Brain pericyte (primary cell): ENCODE results near the gene PLEKHG3.

Experiments
- DNase-seq: peaks from one replicate; pipeline ENCODE4 v3.0.0-alpha.2; 2012; ENCODE audit warnings: low read depth, low spot score

Gene PLEKHG3

DNA sequence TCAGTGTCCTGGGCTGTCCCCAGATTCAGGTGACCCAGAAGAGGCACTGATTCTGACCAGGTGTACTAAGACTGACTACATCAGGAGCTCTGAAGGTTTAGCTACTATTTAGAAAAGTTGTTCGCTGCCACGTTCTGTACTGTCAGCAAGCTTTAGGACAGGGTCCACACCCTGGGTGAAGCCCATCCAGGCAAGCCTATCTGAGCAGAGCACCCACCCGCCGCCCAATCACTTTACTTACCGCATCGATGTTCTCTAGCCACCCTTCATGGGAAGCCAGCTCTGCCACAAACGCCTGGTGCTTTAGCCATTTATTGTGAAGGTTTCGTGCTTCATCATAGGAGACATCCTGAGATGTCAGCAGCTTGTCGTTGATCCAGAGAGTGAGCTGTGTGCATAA, 79.8 kb downstream of the PLEKHG3 start:
- no peak for DNase-seq

DNA sequence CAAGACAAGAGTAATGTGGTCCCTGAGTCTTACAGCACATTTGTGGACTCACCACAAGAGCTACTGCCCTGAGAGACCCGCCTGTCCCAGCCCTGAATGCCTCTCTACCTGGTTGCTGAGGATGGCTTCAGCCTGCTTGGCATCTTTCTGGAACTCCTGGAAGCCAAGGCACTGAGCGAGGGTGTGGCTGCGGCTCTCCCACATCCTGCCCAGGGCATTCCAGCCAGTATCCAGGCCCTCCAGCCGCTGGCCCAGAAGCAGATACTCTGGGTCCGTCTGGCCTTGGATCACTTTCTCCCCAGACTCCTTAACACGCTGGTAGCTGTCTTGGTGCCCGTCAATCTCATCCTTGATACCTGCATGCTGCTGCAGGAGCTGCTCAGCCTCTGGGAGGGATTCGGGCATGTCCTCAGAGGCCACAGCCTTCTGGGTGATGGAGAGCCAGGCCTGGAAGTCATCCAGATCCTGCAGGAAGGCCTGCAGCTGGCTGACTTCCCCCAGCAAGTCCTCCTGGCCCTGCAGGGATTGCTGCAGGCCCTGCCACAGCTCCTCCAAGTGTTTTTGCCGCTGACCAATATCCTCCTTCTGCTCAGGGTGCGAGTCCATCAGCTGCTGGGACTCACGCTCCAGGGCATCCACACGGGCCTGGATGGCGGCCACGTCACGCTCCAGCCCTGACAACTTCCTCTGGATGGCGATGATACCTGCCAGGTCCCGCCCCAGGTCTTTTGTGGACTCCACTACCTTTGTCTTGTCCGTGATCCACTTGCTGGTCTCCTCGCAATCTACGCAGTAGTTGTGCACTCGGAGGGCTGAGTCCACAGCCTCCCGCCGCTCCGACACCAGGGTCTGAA, 82.3 kb downstream of the PLEKHG3 start:
- DNase-seq = no peak

DNA sequence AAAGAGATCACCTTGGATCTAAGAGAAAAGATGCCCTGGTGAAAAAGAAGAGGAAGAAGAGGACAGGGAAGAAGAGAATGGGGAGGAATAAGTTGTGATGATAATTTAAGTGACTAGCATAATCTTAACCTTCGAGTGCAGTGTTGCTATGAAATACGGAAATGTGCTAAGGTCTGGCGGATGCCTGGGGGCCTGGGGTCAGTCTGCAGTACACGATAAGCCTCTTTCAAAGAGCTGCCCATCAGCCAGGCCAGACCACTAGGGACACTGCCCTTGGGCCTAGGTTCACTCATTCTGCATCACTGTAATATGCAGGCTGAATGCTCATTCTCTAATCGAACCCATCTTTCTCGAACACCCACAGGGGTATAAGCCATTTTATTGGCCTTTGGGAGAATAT, 83.4 kb downstream of the PLEKHG3 start:
- no peak for DNase-seq

DNA sequence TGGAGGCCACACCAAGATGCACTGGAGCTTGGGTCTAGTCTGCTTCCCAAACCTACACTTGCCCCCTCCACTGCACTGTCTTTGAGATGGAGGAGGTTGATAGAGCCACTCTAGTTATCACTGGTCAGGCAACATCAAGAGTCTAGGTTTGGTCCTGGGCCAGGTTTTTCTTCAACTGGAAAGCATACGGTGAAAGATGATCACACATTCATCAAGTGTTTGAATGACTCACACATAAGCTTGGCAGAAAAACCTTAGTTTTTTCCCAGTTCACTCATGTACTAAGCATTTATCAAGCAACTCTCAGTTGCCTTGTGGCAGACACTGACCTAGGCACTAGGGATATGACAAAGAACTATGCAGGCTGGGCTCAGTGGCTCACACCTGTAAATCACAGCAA, 84.5 kb downstream of the PLEKHG3 start:
- DNase-seq = peak; percentile 18

DNA sequence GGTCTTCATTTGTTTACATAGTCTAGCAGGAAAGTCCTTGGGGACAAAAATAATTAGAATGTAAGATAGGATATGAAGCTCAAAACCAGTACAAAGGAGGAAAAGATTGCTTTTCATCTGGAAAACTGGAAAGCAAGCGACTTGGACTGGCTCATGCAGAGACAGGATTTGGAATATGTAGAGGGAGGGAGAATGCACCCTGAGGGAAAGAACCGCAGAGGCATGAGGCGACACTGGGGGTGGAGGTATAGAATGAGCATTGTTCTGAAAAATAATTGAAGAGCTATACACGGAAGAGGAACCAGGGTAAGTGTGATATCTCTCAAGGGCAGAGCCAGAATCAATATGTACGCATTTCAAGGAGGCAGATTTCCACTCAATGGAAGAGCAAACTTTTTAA, 85.5 kb downstream of the PLEKHG3 start:
- DNase-seq = no peak

DNA sequence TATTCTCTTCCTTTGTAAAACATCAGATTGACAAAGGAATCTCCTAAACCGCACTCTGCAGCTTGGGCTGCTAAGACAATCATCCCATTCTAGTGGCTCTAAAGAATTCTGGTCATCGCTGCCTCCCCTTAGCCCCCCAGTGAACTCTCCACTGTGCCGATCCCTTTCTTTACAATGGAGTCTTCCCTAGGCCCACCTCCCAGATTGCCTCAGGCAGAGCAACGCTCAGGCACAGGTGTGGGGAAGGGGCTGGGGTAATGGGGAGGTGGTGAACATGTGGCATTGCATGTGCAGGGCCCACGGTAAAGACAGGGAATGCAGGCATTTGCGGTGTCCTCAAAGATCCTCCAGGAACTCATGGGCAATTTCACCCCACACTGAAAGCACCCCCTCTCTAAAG, 86.3 kb downstream of the PLEKHG3 start:
- DNase-seq = no peak

DNA sequence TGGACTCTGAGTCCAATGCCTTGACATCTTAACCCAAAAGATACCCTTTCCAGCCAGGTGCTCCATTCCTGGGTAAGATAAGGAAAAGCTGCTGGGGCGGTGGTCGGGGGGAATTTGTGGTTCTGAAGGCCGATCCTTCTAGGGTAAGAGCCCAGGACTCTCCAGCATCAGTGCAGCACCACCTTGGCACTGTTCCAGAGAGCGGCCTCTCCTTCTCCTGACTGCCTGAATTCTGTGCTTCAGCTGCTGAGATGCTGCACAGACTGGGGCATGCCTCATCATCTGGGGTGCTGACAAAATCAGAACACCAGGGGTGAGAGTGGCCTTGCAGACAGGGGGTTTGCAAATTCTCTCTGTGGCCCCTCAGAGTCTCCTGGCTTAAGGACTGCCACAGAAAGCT, 88.0 kb downstream of the PLEKHG3 start:
- DNase-seq = no peak

DNA sequence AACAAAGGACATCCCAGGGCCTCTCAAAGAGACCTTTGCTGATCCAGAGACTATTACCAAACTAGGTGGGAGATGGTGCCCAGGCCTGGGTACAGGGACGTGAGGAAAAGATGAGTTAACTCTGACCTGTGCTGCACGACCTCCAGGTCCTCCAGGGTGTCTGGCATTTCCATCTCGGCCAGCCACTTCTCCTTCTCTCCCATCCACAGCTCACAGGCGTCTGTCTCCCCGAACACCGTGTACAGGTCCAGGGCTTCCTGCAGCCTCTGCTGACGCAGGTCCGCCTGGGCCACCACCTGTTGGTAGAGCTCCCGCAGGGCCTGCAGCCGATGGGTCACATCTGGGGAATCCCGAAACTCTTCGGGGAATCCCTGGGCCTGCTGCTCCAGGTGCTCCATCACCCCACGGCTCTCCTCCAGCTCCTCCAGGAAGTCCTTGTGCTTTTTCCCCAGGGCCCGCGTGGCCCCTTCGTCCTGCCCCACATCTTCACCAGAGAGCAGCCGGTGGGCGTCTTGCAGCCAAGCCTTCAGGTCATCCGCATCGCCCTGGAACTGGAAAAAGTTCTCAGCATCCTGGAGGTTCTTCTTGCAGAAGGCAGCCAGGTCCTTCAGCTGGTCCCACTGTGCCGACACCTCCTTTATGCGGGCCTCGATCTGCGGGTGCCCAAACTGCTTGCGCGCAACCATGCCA, 88.8 kb downstream of the PLEKHG3 start:
- no peak for DNase-seq

DNA sequence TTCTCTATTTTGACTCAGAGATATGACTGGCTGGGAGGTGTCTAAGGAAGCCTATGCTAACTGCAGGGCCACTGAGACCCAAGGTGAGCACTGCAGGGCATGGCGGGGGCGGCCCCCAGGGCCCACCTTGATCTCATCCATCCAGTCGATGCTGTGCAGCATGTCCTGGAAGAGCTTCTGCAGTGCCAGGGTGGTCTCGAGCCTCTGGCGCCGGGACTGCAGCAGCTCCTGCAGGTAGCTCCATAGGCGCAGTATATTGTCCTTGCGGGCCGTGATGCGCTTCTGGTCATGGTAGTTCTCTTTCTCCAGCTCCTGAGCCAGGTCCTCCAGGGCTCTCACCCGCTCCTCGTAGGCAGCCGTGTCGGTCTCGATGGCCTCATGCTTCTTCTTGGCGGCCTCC, 91.0 kb downstream of the PLEKHG3 start:
- DNase-seq = no peak

DNA sequence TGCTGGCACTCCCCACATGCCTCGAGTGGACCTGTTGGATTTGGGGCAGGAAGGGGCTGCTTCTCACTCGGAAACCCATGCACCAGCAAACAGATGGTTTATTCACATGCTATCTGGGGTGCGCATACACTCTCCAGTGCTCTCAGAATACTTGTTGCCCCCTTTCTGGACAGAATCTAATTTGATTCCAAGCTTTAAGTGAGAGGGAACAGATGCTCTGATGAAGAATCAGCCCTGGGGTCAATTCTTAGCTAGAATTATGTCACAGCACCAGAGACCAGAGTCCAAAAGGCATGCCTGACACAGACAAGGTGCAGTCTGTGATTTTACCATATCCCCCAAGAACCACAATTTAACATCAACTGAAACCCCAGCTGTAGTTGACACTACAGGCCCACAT, 91.7 kb downstream of the PLEKHG3 start:
- no peak for DNase-seq

DNA sequence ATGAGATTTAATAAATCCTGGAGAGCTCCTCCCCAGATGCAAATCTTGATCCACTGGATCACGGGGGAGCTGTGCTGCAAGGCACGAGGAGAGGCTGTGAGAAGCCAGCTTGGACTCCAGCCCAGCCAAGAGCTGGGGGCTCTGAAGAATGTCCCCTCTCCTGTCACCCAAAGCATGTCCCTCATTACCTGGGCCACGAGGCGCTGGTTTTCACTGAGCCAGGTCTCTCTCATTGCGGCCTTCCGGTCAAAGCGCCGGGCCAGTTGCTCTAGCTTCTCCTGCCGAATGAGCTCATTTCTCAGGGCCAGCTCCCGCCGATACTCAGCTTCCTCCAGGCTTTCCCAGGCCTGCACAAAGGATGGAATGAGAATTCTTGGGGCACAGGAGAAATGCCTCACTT, 92.1 kb downstream of the PLEKHG3 start:
- DNase-seq = no peak

DNA sequence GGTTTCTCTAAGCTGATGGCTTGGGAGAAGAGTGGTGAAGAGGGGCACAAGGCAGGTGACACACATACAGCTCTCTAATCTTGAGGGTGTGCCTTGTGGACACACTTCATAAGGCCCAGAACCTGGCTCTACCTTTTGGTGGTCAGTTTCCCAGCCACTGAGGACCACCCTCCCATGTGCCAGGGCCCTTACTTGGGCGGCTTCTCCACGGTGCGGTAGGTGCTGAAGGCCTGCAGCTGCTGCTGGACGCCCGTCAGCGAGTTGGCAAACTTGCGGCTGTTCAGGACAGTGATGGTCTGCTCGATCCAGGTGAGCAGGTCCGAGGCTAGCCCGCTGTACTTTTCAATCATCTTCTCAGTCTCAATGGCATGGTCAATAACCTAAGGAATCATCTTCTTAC, 95.3 kb downstream of the PLEKHG3 start:
- DNase-seq = no peak
